HepG2 (cell line): ENCODE measurements around the gene NCDN. TPM values are rescaled to one million over a fixed set of nuclear protein-coding genes. Genes with fewer than 3 reads are reported as not detected.

Experiments
- BATF2 ChIP-seq: sonication (generic); formaldehyde crosslinking; IDR thresholded peaks from 2 replicates; pipeline ENCODE4 v1.8.0; 2022; ENCODE audit warnings: mild to moderate bottlenecking, missing genetic modification reagents, moderate library complexity
- CBX1 ChIP-seq: IDR thresholded peaks from one replicate; pipeline ENCODE4 v1.6.1; 2016; ENCODE audit warnings: antibody characterized with exemption, low read depth
- CEBPG ChIP-seq: IDR thresholded peaks from 2 replicates; pipeline ENCODE4 v1.6.1; 2016
- ELF4 ChIP-seq: sonication (generic); formaldehyde crosslinking; IDR thresholded peaks from 2 replicates; pipeline ENCODE4 v1.5.0; 2020; ENCODE audit warnings: missing genetic modification reagents, mild to moderate bottlenecking, moderate library complexity, borderline replicate concordance
- EP300 ChIP-seq, 3 experiments: sonication (generic) in 1 of 3; formaldehyde crosslinking in 1 of 3; IDR thresholded peaks; 2 replicates each; pipeline versions ENCODE4 v1.5.1 to v1.6.1; 2011 to 2020; ENCODE audit warnings: low read depth in 2 of 3, low read length in 2 of 3, borderline replicate concordance in 1 of 3, improper control_type of control experiment in 1 of 3, mild to moderate bottlenecking in 1 of 3, missing genetic modification reagents in 1 of 3, moderate library complexity in 1 of 3
- FOSL2 ChIP-seq: sonication (generic); formaldehyde crosslinking; IDR thresholded peaks from 2 replicates; pipeline ENCODE4 v1.4.0; 2020; ENCODE audit warnings: missing genetic modification reagents
- FOXA1 ChIP-seq, 2 experiments: fragments of 450-650 bp in 1 of 2; sonication (generic) in 1 of 2; formaldehyde crosslinking in 1 of 2; IDR thresholded peaks; 2 replicates each; pipeline versions ENCODE4 v1.4.0 to v1.6.1; 2016 to 2020; ENCODE audit warnings: missing genetic modification reagents in 1 of 2
- FOXJ3 ChIP-seq: sonication (generic); formaldehyde crosslinking; IDR thresholded peaks from 2 replicates; pipeline ENCODE4 v1.4.0; 2020; ENCODE audit warnings: missing genetic modification reagents, mild to moderate bottlenecking, borderline replicate concordance
- FOXM1 ChIP-seq: sonication (generic); formaldehyde crosslinking; IDR thresholded peaks from 2 replicates; pipeline ENCODE4 v1.5.0; 2020; ENCODE audit warnings: missing genetic modification reagents
- FOXP1 ChIP-seq, 2 experiments: fragments of 450-650 bp in 1 of 2; IDR thresholded peaks; 2 replicates each; pipeline ENCODE4 v1.6.1; 2017 to 2018; ENCODE audit warnings: antibody characterized with exemption in 1 of 2
- FOXP4 ChIP-seq: sonication (generic); formaldehyde crosslinking; IDR thresholded peaks from 2 replicates; pipeline ENCODE4 v1.4.0; 2020; ENCODE audit warnings: missing genetic modification reagents
- HDAC2 ChIP-seq: sonication (generic); formaldehyde crosslinking; IDR thresholded peaks from 2 replicates; pipeline ENCODE4 v1.4.0; 2020; ENCODE audit warnings: missing genetic modification reagents
- HHEX ChIP-seq: IDR thresholded peaks from 2 replicates; pipeline ENCODE4 v1.6.1; 2016; ENCODE audit warnings: control low read depth
- HNF4A ChIP-seq: sonication (generic); formaldehyde crosslinking; IDR thresholded peaks from 2 replicates; pipeline ENCODE4 v1.4.0; 2020; ENCODE audit warnings: missing genetic modification reagents
- IRF9 ChIP-seq: sonication (generic); formaldehyde crosslinking; IDR thresholded peaks from 2 replicates; pipeline ENCODE4 v1.8.0; 2022; ENCODE audit warnings: missing genetic modification reagents, mild to moderate bottlenecking, borderline replicate concordance
- JUN ChIP-seq: sonication (generic); formaldehyde crosslinking; IDR thresholded peaks from 2 replicates; pipeline ENCODE4 v1.4.0; 2020; ENCODE audit warnings: mild to moderate bottlenecking, missing genetic modification reagents
- MAF1 ChIP-seq: sonication (generic); formaldehyde crosslinking; IDR thresholded peaks from 2 replicates; pipeline ENCODE4 v1.5.0; 2020; ENCODE audit warnings: missing genetic modification reagents, borderline replicate concordance
- MAFG ChIP-seq: sonication (generic); formaldehyde crosslinking; IDR thresholded peaks from 2 replicates; pipeline ENCODE4 v1.5.1; 2020; ENCODE audit warnings: mild to moderate bottlenecking, missing genetic modification reagents
- MED1 ChIP-seq: sonication (generic); formaldehyde crosslinking; IDR thresholded peaks from 2 replicates; pipeline ENCODE4 v1.4.0; 2020; ENCODE audit warnings: missing genetic modification reagents
- NFKB2 ChIP-seq: sonication (generic); formaldehyde crosslinking; IDR thresholded peaks from 2 replicates; pipeline ENCODE4 v1.4.0; 2020; ENCODE audit warnings: missing genetic modification reagents, borderline replicate concordance
- SAP130 ChIP-seq: IDR thresholded peaks from 2 replicates; pipeline ENCODE4 v1.6.1; 2016; ENCODE audit warnings: low read depth
- ZBTB26 ChIP-seq: IDR thresholded peaks from 2 replicates; pipeline ENCODE4 v1.6.1; 2016; ENCODE audit warnings: missing compliant biosample characterization, missing genetic modification reagents, borderline replicate concordance
- ZNF761 ChIP-seq: sonication (generic); formaldehyde crosslinking; conservative IDR thresholded peaks from 2 replicates; pipeline ENCODE4 v1.4.0; 2020; ENCODE audit warnings: mild to moderate bottlenecking, missing genetic modification reagents
- polyA plus RNA-seq, 8 experiments: library from polyadenylated mRNA; depleted of rRNA in 3 of 8; stranded (reverse) in 7 of 8; unstranded in 1 of 8; fragments of >200 nt; fragmentation: Illumina TruSeq in 4 of 8; extraction: Trizol in 4 of 8; gene quantifications; 2 replicates each; pipeline versions ENCODE4 v1.2.1 to v1.2.3, GENCODE V29; 2011 to 2016; ENCODE audit warnings: low read depth in 4 of 8, missing spikeins in 1 of 8, mixed read lengths in 1 of 8; ENCODE audit not compliant: insufficient read depth in 1 of 8
- total RNA-seq, 5 experiments: library from RNA; depleted of rRNA; stranded (reverse); fragments of >200 nt; fragmentation: Illumina TruSeq; extraction: Trizol; gene quantifications; 2 replicates each; pipeline ENCODE4 v1.2.3, GENCODE V29; 2016; ENCODE audit warnings: low read depth in 1 of 5

The NCDN gene
- total and polyA plus RNA-seq, 2 of the 13 experiments (the other 11 are each of a cell fraction or from before 2014, with no cell fraction given): 6.6 to 9.3 TPM

- TF ChIP-seq FOXM1 (CRISPR knock-in tag) (no peak), MAFG (no peak), HDAC2 (CRISPR knock-in tag) (peak; percentile 82), MED1 (CRISPR knock-in tag) (peak; percentile 52; the same call in 1 of the 2 replicates), FOXA1 (IDR thresholded peaks at IDR 0.05) (peak; percentile 87), FOXA1 (CRISPR knock-in tag; IDR thresholded peaks at IDR 0.05) (peak; percentile 95), NFKB2 (CRISPR knock-in tag) (no peak), IRF9 (CRISPR knock-in tag) (no peak), JUN (CRISPR knock-in tag) (0 out of 2 replicates have a peak, but pooled peaks have one; percentile 29), ZBTB26 (CRISPR knock-in tag) (no peak), HNF4A (CRISPR knock-in tag) (peak; percentile 33; the same call in 1 of the 2 replicates), FOSL2 (CRISPR knock-in tag) (peak; percentile 81), FOXJ3 (CRISPR knock-in tag) (peak; percentile 54; the same call in 1 of the 2 replicates), FOXP4 (CRISPR knock-in tag) (peak; percentile 77), ZNF761 (CRISPR knock-in tag) (no peak), HHEX (peak; percentile 90), SAP130 (CRISPR knock-in tag) (peak; percentile 92), MAF1 (CRISPR knock-in tag) (no peak), ELF4 (CRISPR knock-in tag) (no peak), EP300 (IDR thresholded peaks at IDR 0.05; ENCODE audit: low read depth in 2 of 2, low read length in 2 of 2) (peak in 1 of 2 experiments; percentile 85; a peak in 2 of 4 replicates), EP300 (CRISPR knock-in tag; IDR thresholded peaks at IDR 0.05; ENCODE audit: borderline replicate concordance) (peak; percentile 79), BATF2 (CRISPR knock-in tag) (no peak), CEBPG (CRISPR knock-in tag) (peak; percentile 39; the same call in 1 of the 2 replicates), CBX1 (no peak), FOXP1 (IDR thresholded peaks at IDR 0.05) (no peak), FOXP1 (CRISPR knock-in tag; IDR thresholded peaks at IDR 0.05) (peak; percentile 72)
These were observed 1.8 kb upstream of the NCDN start (continued) for GRCh38 chr1:35555601-35556477.
